Thymus (tissue), 11 donors: ENCODE measurements around the gene STAT5B. TPM values are rescaled to one million over a fixed set of nuclear protein-coding genes. Genes with fewer than 3 reads are reported as not detected.

ENCODE experiments used
- DNase-seq, 9 donors: peaks; one replicate each; pipeline ENCODE4 v3.0.0-alpha.2; 2013; ENCODE audit warnings: low spot score in 9 of 9, low read depth in 6 of 9, missing footprints in 1 of 9
- H3K27ac ChIP-seq, 2 donors: one replicate each; pipeline ENCODE4 v1.5.1; 2013; ENCODE audit warnings: control low read depth in 1 of 2, low read depth in 1 of 2, low read length in 1 of 2, mild to moderate bottlenecking in 1 of 2, moderate library complexity in 1 of 2
- H3K27me3 ChIP-seq, 2 donors: one replicate each; pipeline ENCODE4 v1.5.1; 2013; ENCODE audit warnings: low read length in 1 of 2; ENCODE audit not compliant: control insufficient read depth in 2 of 2, insufficient read depth in 1 of 2
- H3K36me3 ChIP-seq, 2 donors: one replicate each; pipeline ENCODE4 v1.5.1; 2013; ENCODE audit warnings: low read length in 1 of 2, mild to moderate bottlenecking in 1 of 2, moderate library complexity in 1 of 2; ENCODE audit not compliant: control insufficient read depth in 2 of 2, insufficient read depth in 2 of 2
- H3K4me1 ChIP-seq, 2 donors: one replicate each; pipeline ENCODE4 v1.5.1; 2013; ENCODE audit warnings: low read length in 2 of 2; ENCODE audit not compliant: control insufficient read depth in 2 of 2, insufficient read depth in 2 of 2
- H3K4me3 ChIP-seq, 2 donors: one replicate each; pipeline ENCODE4 v1.5.1; 2013; ENCODE audit warnings: low read length in 2 of 2, control low read depth in 1 of 2, mild to moderate bottlenecking in 1 of 2
- H3K9me3 ChIP-seq, 2 donors: one replicate each; pipeline ENCODE4 v1.5.1; 2013; ENCODE audit warnings: low read length in 1 of 2, mild to moderate bottlenecking in 1 of 2; ENCODE audit not compliant: control insufficient read depth in 2 of 2, insufficient read depth in 1 of 2
- WGBS: extraction: QIAGEN DNeasy Blood & Tissue Kit; methylation state at CpG from one replicate; pipeline ENCODE4 v1.1.7; 2013; 5-methylcytosine and 5-hydroxymethylcytosine counted together
- polyA plus RNA-seq: library from polyadenylated mRNA; stranded (reverse); fragments of 200-250 nt; gene quantifications from one replicate; pipeline ENCODE4 v1.2.3, GENCODE V29; 2013
- total RNA-seq: library from RNA; stranded (reverse); fragments of 120-200 nt; gene quantifications from one replicate; pipeline ENCODE4 v1.2.4, GENCODE V29; 2013
- donor health status: healthy.

The STAT5B gene
- total and polyA plus RNA-seq, 2 donors: 40.9 to 51.6 TPM

DNA sequence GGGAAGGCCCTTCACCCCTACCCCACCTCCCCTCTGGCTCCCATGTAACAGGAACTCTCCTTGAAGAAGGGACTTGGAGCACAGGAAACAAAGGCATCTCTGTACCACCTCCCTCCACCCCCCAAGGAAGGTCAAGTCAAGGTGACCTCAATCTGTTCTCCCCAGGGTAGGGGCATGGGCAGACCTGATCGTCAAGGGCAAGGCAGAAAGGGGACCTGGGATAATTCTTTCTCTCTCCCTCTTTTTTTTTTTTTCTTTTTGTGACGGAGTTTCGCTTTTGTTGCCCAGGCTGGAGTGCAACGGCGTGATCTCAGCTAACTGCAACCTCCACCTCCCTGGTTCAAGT lies 7.8 kb upstream of the STAT5B start:
- WGBS: 98% methylated on average over 5 of the region's 5 CpGs
- Histone ChIP-seq H3K4me1 (peaks cover 22 to 47% of the 10 kb centered on the region in 2 donors), H3K9me3 (peaks cover 0 to 13% of the 10 kb centered on the region in 2 donors), H3K27ac (no peak overlapping the region), H3K36me3 (no peaks in the 10 kb centered on the region), H3K4me3 (no peak overlapping the region), H3K27me3 (peaks cover 0 to 15% of the 10 kb centered on the region in 2 donors)
- no peak for DNase-seq

DNA sequence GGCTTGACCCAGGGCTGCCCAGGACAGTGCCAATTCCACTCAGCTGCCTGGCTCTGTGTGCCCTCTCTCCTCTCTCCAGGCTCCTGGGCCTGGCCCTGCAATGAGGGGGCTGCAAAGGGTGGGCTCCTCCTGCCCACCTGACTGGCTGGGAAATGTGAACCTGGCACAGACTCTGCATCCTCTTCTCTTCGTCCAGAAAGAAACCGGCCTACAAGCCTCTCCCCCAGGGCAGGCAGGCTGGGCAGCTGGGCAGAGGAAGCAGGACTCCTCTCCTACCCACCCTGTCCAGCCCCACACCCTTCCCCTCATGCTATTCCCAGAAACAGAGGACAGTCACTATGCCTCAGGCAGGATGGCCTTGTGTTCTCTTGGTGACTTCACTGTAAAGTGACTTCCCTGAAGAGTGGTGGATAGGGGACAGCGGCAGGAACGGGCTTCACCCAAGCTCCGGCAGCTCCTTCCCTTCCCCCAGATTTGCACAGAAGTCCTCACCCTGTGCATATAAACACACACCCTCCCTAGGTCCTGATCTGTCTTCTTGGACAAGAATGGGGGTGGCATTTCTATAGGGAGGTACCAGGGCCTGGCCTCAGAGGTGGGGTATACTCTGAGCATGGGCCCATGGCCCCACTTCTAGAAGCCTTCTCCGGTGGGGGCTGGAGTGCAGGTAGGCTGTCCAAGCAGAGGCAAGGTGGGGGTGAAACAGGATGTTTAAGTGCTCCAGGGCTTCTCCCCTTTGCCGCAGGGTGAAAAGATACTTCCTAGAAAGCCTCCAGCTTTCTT lies 7.2 kb upstream of the STAT5B start:
- DNase-seq: no peak
- 96% methylated on average over 7 of the region's 7 CpGs for WGBS
- peaks cover 0 to 11% of the 10 kb centered on the region in 2 donors for H3K9me3 ChIP-seq

DNA sequence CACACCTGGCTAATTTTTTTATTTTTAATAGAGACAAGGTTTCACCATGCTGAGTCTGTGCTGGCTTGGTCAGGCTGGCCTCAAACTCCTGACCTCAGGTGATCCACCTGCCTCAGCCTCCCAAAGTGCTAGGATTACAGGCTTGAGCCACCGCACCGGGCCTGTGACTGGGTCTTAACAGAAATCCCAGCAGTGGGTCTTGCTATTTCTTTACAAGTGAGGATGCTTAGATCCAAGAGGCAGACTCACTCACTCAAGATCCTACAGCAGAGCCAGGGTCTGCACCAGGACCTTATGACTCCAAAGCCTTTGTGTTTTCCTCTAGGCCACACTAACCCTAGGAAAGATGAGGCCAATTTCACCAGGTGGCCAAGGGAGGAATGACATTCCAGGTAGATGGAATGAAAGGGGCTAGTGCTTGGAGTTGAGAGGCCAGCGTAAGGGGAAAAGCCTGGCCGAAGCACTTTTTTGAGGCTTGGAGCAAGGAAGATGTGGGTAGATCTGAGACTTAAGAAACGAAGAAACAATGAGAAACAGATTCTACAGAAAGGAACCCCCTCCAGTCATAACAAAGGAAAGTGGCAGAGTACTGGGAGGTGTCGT lies 6.4 kb upstream of the STAT5B start:
- Histone ChIP-seq H3K27me3 (peaks cover 0 to 2% of the 10 kb centered on the region in 2 donors), H3K36me3 (no peaks in the 10 kb centered on the region), H3K4me3 (no peak overlapping the region), H3K9me3 (peaks cover 0 to 11% of the 10 kb centered on the region in 2 donors), H3K27ac (no peak overlapping the region), H3K4me1 (peaks cover 14 to 36% of the 10 kb centered on the region in 2 donors)
- WGBS: 90% methylated on average over 6 of the region's 6 CpGs
- no peak for DNase-seq

More for the DNA sequence above, 7.2 kb upstream of the STAT5B start:
- Histone ChIP-seq H3K27ac (no peak overlapping the region), H3K27me3 (peaks cover 0 to 9% of the 10 kb centered on the region in 2 donors), H3K4me3 (no peak overlapping the region), H3K36me3 (no peaks in the 10 kb centered on the region), H3K4me1 (peaks cover 20 to 41% of the 10 kb centered on the region in 2 donors)

DNA sequence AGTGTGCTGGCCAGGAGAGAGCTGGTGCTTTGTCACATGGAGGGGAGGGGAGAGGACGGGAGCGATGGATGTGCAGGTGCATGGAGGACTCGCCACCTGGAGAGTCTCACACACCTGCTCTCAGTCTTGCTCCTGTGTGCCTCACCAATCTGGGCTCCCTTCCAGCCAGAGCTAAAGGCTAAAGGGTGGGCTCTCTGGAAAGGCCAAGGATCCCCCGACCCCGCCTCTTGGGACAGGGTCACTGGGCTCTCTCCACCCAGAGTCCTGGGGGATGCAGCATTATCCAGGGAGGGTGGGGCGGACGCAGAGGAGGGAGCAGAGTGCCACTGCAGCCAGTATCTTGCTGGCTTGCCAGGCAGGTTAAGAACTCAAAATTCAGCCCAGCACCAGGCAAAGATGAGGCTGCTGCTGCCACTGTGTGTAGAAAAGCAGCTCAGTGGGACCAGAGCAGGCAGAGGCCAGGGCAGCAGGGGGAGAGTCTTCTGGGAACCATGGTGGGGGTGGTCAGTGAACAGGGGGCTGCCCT lies 5.4 kb upstream of the STAT5B start:
- peaks cover 9 to 35% of the 10 kb centered on the region in 2 donors for H3K4me1 ChIP-seq
- peaks cover 0 to 4% of the 10 kb centered on the region in 2 donors for H3K27me3 ChIP-seq
- no peak overlapping the region for H3K4me3 ChIP-seq
- H3K36me3 ChIP-seq: no peaks in the 10 kb centered on the region
- H3K9me3 ChIP-seq: peaks cover 0 to 11% of the 10 kb centered on the region in 2 donors
- 92% methylated on average over 7 of the region's 7 CpGs for WGBS
- peak overlapping the region in 1 of 2 donors; percentile 18 for H3K27ac ChIP-seq
- no peak for DNase-seq

DNA sequence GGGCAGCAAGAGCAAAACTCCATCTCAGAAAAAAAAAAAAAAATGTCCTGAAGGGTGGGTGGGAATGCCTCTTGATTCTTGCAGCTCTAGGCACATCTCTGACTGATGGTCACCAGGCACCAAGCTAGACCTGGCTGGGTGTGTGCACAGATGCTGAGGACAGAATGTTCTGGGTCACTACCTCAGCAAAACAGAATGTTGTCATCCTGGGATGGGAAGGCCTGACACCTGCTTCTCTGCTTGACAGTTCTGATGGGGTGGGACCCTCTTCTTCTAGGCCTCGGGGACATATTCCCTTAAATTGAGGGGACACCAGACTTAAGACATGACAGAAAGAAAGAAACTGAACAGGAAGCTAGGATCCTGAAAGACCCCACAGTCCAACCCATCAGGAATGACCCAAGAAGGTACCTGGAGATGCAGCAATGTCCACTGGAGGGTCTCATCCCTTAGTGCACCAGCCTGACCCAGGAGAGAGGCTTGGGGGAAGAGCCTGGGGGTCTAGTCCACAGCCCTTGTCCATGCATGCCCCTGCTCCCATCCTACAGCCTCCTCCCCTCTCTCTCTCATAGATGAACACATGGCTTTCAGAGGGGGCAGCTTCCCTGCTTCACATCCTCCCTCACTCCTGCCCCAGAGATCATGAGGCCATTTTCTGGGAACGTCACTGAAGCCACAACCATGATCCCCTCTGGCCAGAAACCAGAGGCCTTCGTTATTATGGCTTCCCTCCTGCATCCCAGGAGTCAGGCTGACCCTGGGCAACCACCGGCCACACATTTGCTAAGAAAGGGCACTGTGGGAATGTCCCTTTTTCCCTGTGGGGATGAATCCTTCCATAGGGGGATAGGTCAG lies 3.8 kb upstream of the STAT5B start:
- Histone ChIP-seq H3K4me3 (no peak overlapping the region), H3K9me3 (peaks cover 0 to 6% of the 10 kb centered on the region in 2 donors), H3K27ac (no peak overlapping the region), H3K36me3 (no peaks in the 10 kb centered on the region), H3K4me1 (peaks cover 5 to 32% of the 10 kb centered on the region in 2 donors), H3K27me3 (peaks cover 0 to 5% of the 10 kb centered on the region in 2 donors)
- 95% methylated on average over 4 of the region's 4 CpGs for WGBS
- DNase-seq: no peak

DNA sequence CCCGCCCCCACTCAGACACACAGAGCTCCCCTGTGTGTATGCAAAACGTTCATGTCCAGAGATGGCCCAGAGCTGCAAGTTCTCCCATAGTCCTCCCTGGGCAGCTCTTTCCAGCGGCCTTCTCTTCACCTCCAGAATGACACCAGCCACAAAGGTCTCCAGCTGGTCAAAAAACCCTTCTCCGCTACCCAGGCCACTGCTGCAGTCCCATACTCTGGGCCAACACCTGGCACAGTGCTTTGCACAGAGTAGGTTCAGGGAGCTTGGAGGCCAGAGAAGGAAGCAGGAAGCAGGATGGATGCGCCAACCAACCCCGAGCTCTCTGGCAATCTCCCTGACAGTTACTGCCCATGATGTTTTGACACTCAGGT lies 1.1 kb upstream of the STAT5B start:
- Histone ChIP-seq H3K27me3 (peaks cover 0 to 5% of the 10 kb centered on the region in 2 donors), H3K4me3 (peak overlapping the region in 1 of 2 donors; percentile 56), H3K27ac (no peak overlapping the region), H3K4me1 (peaks cover 13 to 29% of the 10 kb centered on the region in 2 donors), H3K36me3 (no peaks in the 10 kb centered on the region), H3K9me3 (peaks cover 0 to 6% of the 10 kb centered on the region in 2 donors)
- DNase-seq: peak in 1 of 9 donors; percentile 40
- 68% methylated on average over 6 of the region's 6 CpGs for WGBS

DNA sequence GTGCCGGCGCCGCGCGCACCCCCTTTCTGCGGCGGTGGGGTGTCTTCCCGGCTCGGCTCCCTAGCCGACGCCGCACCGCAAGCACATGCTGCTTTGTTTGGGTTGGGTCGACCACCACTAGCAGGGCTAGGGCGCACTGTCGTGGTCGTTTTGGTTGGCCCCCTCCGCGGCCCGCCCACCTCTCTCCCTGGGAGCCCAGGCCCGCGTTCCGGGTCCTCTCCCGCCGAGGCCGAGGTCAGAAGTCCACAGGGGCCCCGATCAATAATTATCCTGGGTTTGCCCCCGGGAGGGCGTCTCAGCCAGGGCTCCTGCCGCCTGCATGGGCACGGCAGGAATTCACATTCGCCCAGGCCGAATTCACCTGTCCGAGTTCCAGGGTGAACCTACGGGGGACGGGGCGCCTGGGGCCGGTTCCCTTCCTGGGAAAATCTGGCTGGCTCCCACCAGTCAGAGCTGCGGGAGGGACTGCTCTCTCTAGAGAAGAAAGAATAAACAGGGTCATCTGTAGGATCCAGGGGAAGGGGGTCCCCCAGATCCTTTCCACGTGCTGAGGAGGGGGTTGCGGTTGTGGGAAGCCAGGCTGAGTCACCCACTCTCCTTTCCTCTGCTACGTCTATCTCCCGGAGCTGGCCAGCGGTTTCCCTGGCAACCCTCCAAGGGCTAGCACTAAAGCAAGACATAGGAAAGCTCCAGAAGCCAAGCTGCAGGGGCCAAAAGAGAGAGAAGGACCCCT lies 584 bp upstream of the STAT5B start:
- peaks cover 14 to 30% of the 10 kb centered on the region in 2 donors for H3K4me1 ChIP-seq
- H3K27me3 ChIP-seq: peaks cover 0 to 5% of the 10 kb centered on the region in 2 donors
- DNase-seq: peak in 2 of 9 donors; percentile 16 to 22
- WGBS: 5% methylated on average over 44 of the region's 44 CpGs
- peak overlapping the region; percentile 56 to 97 for H3K4me3 ChIP-seq
- H3K9me3 ChIP-seq: peaks cover 0 to 6% of the 10 kb centered on the region in 2 donors
- no peaks in the 10 kb centered on the region for H3K36me3 ChIP-seq
- H3K27ac ChIP-seq: peak overlapping the region; percentile 55 to 92

DNA sequence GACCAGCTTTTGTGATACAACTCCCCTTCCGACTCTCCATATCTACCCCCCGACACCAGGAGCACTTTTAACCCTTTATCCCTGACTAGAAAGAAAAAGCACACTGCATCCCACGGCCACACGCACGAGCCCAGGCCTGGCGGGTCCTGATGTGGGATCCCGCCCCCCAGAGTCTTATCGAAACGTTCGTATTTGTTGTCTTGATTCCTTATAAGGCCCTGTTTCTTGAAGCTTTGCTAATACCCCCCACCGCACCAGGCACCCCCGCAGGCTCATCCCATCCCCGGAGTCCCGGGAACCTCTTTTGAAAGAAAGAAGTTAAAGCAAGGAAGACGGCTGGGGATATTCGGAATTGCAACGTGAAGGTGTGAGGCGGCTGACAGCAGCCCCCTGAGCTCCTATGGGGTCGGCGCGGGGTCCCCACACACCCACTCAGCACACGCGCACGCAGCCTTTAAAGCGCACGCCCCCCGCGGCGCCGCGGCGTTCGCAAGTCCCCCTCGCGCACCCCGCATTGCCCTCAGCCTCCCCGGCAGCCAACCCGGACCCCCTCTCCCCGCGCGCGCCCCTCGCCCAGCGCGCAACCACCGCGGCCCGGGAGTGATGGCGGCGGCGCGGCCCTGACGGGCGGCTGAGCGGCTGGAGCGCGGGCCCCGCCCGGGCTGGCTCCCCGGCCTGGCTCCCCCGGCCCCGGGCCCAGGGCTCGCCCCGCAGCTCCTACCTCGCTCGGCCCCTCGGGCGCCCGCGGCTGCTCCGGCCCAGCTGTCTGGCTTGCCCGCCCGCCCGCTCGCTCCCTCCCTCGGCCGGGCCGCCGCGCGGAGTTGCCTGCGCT lies 448 bp downstream of the STAT5B start:
- peaks cover 14 to 25% of the 10 kb centered on the region in 2 donors for H3K4me1 ChIP-seq

More for the DNA sequence above, 448 bp downstream of the STAT5B start:
- H3K36me3 ChIP-seq: no peaks in the 10 kb centered on the region
- peak overlapping the region; percentile 50 to 92 for H3K27ac ChIP-seq
- DNase-seq: peak in 3 of 9 donors; percentile 54 to 72 (median 56)
- peaks cover 0 to 6% of the 10 kb centered on the region in 2 donors for H3K9me3 ChIP-seq
- WGBS: under 1% methylated on average over 82 of the region's 82 CpGs
- H3K27me3 ChIP-seq: peaks cover 0 to 5% of the 10 kb centered on the region in 2 donors
- peak overlapping the region; percentile 74 to 97 for H3K4me3 ChIP-seq
